GM23338 (cell line): ENCODE measurements around the gene BMP5. TPM values are rescaled to one million over a fixed set of nuclear protein-coding genes. Genes with fewer than 3 reads are reported as not detected.

ENCODE experiments used
- ATAC-seq: fragments of 200-7000 bp; cut with Tn5 transposase; 3 replicates; pipeline ENCODE4 v1.9.1; 2020
- DNase-seq: peaks from one replicate; pipeline ENCODE4 v3.0.0-alpha.2; 2015; ENCODE audit warnings: low spot score
- H2AFZ ChIP-seq: fragments of 200-600 bp; sonication (generic); 2 replicates; pipeline ENCODE4 v1.8.0; 2016; ENCODE audit warnings: antibody characterized with exemption, mild to moderate bottlenecking, moderate library complexity
- H3F3A ChIP-seq: fragments of 200-600 bp; sonication (generic); replicated peaks from 2 replicates; pipeline ENCODE4 v1.8.0; 2017; ENCODE audit warnings: antibody characterized with exemption, mixed run types, low read depth
- H3K27ac ChIP-seq: fragments of 200-600 bp; sonication (generic); 2 replicates; pipeline ENCODE4 v1.6.1; 2016; ENCODE audit warnings: low read depth
- H3K27me3 ChIP-seq: fragments of 200-600 bp; sonication (generic); 2 replicates; pipeline ENCODE4 v1.8.0; 2016; ENCODE audit warnings: mild to moderate bottlenecking, mixed run types, moderate library complexity; ENCODE audit not compliant: insufficient read depth
- H3K36me3 ChIP-seq: fragments of 200-600 bp; sonication (generic); 2 replicates; pipeline ENCODE4 v1.8.0; 2016; ENCODE audit warnings: mild to moderate bottlenecking; ENCODE audit not compliant: insufficient read depth
- H3K4me1 ChIP-seq: fragments of 200-600 bp; sonication (generic); 2 replicates; pipeline ENCODE4 v1.8.0; 2016; ENCODE audit warnings: mild to moderate bottlenecking, moderate library complexity; ENCODE audit not compliant: insufficient read depth
- H3K4me2 ChIP-seq: fragments of 200-600 bp; sonication (generic); 2 replicates; pipeline ENCODE4 v1.7.1; 2017; ENCODE audit warnings: mixed run types
- H3K4me3 ChIP-seq: fragments of 200-600 bp; sonication (generic); 2 replicates; pipeline ENCODE4 v1.6.1; 2016; ENCODE audit warnings: mixed run types
- H3K79me2 ChIP-seq: fragments of 200-600 bp; sonication (generic); replicated peaks from 2 replicates; pipeline ENCODE4 v1.8.0; 2017; ENCODE audit warnings: mild to moderate bottlenecking; ENCODE audit not compliant: insufficient read depth
- H3K9me2 ChIP-seq: fragments of 200-600 bp; sonication (generic); 2 replicates; pipeline ENCODE4 v1.8.0; 2017; ENCODE audit not compliant: insufficient read depth
- H4K20me1 ChIP-seq: fragments of 200-600 bp; sonication (generic); replicated peaks from 2 replicates; pipeline ENCODE4 v1.8.0; 2017; ENCODE audit warnings: mild to moderate bottlenecking; ENCODE audit not compliant: insufficient read depth
- H3K27ac Mint-ChIP-seq: 2 replicates; pipeline ENCODE4 v1.8.0; 2020; ENCODE audit warnings: inconsistent platforms, mild to moderate bottlenecking, moderate library complexity, mixed read lengths
- H3K27me3 Mint-ChIP-seq: 3 replicates; pipeline ENCODE4 v1.8.0; 2022; ENCODE audit warnings: low read depth, mild to moderate bottlenecking, moderate library complexity, mixed read lengths, inconsistent platforms; ENCODE audit not compliant: insufficient read depth, poor library complexity
- H3K36me3 Mint-ChIP-seq: 3 replicates; pipeline ENCODE4 v1.8.0; 2021; ENCODE audit warnings: low read depth, mild to moderate bottlenecking, inconsistent platforms, moderate library complexity, mixed read lengths
- H3K4me1 Mint-ChIP-seq: 3 replicates; pipeline ENCODE4 v1.8.0; 2020; ENCODE audit warnings: mild to moderate bottlenecking, inconsistent platforms, mixed read lengths
- H3K4me3 Mint-ChIP-seq: 3 replicates; pipeline ENCODE4 v1.8.0; 2021; ENCODE audit warnings: moderate library complexity, mild to moderate bottlenecking, inconsistent platforms, mixed read lengths
- H3K9me3 Mint-ChIP-seq: 3 replicates; pipeline ENCODE4 v1.8.0; 2020; ENCODE audit warnings: moderate library complexity, mild to moderate bottlenecking, inconsistent platforms, mixed read lengths
- CREB1 ChIP-seq: fragments of 250-450 bp; sonication (Bioruptor Pico); IDR thresholded peaks from 2 replicates; pipeline ENCODE4 v1.5.0; 2020; ENCODE audit warnings: low read depth, mild to moderate bottlenecking, moderate library complexity
- CTCF ChIP-seq, 2 experiments: fragments of 200-600 bp in 1 of 2; sonication (generic) in 1 of 2; conservative IDR thresholded peaks; 2 replicates each; pipeline versions ENCODE4 v1.5.1 to v1.6.1; 2016 to 2017; ENCODE audit warnings: antibody characterized with exemption in 2 of 2, low read depth in 2 of 2, mild to moderate bottlenecking in 2 of 2, moderate library complexity in 1 of 2
- ETS1 ChIP-seq: IDR thresholded peaks from 2 replicates; pipeline ENCODE4 v1.6.1; 2016; ENCODE audit warnings: antibody characterized with exemption
- EZH2 ChIP-seq: fragments of 200-600 bp; sonication (generic); IDR thresholded peaks from one replicate; pipeline ENCODE4 v1.8.0; 2017; ENCODE audit warnings: antibody characterized with exemption, mild to moderate bottlenecking, low read depth; ENCODE audit not compliant: unreplicated experiment
- EZH2phosphoT487 ChIP-seq: fragments of 200-600 bp; sonication (generic); IDR thresholded peaks from one replicate; pipeline ENCODE4 v1.8.1; 2018; ENCODE audit warnings: antibody characterized with exemption; ENCODE audit not compliant: unreplicated experiment
- JUNB ChIP-seq: IDR thresholded peaks from one replicate; pipeline ENCODE4 v1.6.1; 2016; ENCODE audit warnings: antibody characterized with exemption; ENCODE audit not compliant: unreplicated experiment
- NANOG ChIP-seq: IDR thresholded peaks from 2 replicates; pipeline ENCODE4 v1.6.1; 2016; ENCODE audit warnings: antibody characterized with exemption, borderline replicate concordance
- POLR2AphosphoS5 ChIP-seq: IDR thresholded peaks from 2 replicates; pipeline ENCODE4 v1.6.1; 2016; ENCODE audit warnings: antibody characterized with exemption, low read depth
- REST ChIP-seq: IDR thresholded peaks from one replicate; pipeline ENCODE4 v1.6.1; 2018; ENCODE audit warnings: antibody characterized with exemption; ENCODE audit not compliant: unreplicated experiment
- STAT1 ChIP-seq: IDR thresholded peaks from one replicate; pipeline ENCODE4 v1.6.1; 2016; ENCODE audit warnings: antibody characterized with exemption; ENCODE audit not compliant: unreplicated experiment
- ZNF114 ChIP-seq: fragments of 250-450 bp; sonication (Bioruptor Pico); IDR thresholded peaks from 2 replicates; pipeline ENCODE4 v1.5.0; 2020; ENCODE audit warnings: mild to moderate bottlenecking, moderate library complexity
- ZNF331 ChIP-seq: fragments of 250-450 bp; sonication (Bioruptor Pico); IDR thresholded peaks from 2 replicates; pipeline ENCODE4 v1.5.0; 2020; ENCODE audit warnings: low read depth, mild to moderate bottlenecking, moderate library complexity
- ZNF462 ChIP-seq: fragments of 250-450 bp; sonication (Bioruptor Pico); IDR thresholded peaks from 2 replicates; pipeline ENCODE4 v1.5.0; 2020; ENCODE audit warnings: mild to moderate bottlenecking, moderate library complexity
- polyA plus RNA-seq: library from polyadenylated mRNA; unstranded; fragments of >200 nt; fragmentation: Nextera tagmentation; extraction: Ambion mirVana; gene quantifications from 2 replicates; pipeline ENCODE4 v1.2.1, GENCODE V29; 2016
- total RNA-seq: library from RNA; depleted of rRNA; stranded (reverse); fragments of >200 nt; shearing (Covaris generic); gene quantifications from 2 replicates; pipeline ENCODE4 v1.2.3, GENCODE V29; 2014

The BMP5 gene
- total and polyA plus RNA-seq, 2 experiments from 2014 or later, result 0.06 to 0.07 TPM

- H3K4me3 ChIP-seq, result no peak overlapping the region
- no peaks in the 10 kb centered on the region for H3K4me1 ChIP-seq
- H3K27me3 ChIP-seq, result no peaks in the 10 kb centered on the region
- TF ChIP-seq ZNF462 (CRISPR knock-in tag) (no peak), POLR2AphosphoS5 (no peak), ZNF331 (CRISPR knock-in tag) (no peak), CREB1 (CRISPR knock-in tag) (no peak), EZH2 (no peak), ETS1 (no peak), NANOG (no peak), REST (no peak), CTCF (conservative IDR thresholded peaks at IDR 0.05; ENCODE audit: low read depth in 2 of 2) (no peak), JUNB (no peak), STAT1 (no peak), ZNF114 (no peak), EZH2phosphoT487 (no peak)
- Mint-ChIP-seq H3K4me1 (no peaks in the 10 kb centered on the region), H3K36me3 (peaks cover 27% of the 10 kb centered on the region), H3K27me3 (no peaks in the 10 kb centered on the region), H3K27ac (no peak overlapping the region), H3K9me3 (peaks cover 56% of the 10 kb centered on the region), H3K4me3 (no peak overlapping the region)
- no peaks in the 10 kb centered on the region for H4K20me1 ChIP-seq
- no peak overlapping the region for H3K27ac ChIP-seq
- H3K79me2 ChIP-seq, result no peaks in the 10 kb centered on the region
- no peak overlapping the region for H2AFZ ChIP-seq
- DNase-seq (no peak), ATAC-seq (no peak)
- no peaks in the 10 kb centered on the region for H3F3A ChIP-seq
- peaks cover 11% of the 10 kb centered on the region for H3K36me3 ChIP-seq
- peaks cover 12% of the 10 kb centered on the region; the same call in 1 of the 2 replicates for H3K9me2 ChIP-seq
- no peak overlapping the region for H3K4me2 ChIP-seq
Measured at GRCh38 chr6:55734256-55734655, 141.1 kb downstream of the BMP5 start.
